HG02588 (cell line): ENCODE measurements around the gene STK38L.
A peak's percentile ranks its signal among the peaks of the same experiment; 100 is the strongest.

Source experiments
- ATAC-seq: cut with Tn5 transposase; IDR thresholded peaks from one replicate; pipeline ENCODE4 v1.9.1; 2021; ENCODE audit warnings: mild to moderate bottlenecking, moderate library complexity; ENCODE audit not compliant: unreplicated experiment

Gene STK38L

DNA sequence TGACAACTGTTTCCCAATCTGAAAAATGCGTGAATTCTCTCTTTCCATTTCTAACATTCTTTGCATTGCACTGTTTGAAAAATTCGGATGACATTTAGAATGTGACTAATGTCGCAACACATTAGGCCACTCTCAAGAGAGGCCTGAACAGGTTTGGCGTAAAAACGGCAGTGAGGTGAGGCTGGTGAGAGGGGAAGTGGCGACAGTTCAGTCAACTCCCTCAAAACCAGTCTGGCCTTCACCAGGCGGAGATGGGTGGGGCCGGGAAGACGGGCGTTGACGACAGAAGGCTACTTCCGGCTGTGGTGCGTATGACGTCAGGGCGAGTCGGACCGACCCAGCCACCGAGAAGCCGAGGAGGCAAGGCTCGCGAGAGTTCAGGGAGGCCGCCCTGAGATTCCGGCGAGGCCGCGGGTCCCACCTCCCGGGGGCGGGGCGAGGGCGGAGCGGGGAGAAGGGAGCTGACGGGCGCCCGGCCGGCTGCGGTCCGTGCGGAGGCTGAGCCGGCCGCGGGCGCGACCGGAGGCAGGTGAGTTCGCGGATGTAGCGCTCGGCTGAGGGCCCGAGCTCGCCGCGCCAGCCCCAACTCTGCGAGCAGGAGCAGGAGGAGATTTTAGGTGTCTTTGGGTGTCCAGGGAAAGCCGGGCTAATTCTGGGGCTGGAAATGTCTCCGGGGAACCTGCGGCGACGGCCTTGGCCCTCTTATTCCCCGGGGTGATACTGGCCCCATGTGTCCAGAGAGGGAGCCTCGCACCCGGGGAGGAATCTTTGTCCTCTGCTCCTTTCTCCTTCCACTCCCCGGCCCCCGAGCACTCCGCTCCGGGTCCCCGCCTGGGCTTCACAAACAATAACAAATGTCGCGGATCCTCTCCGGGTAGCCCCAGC is at the start of gene STK38L:
Gene STK38L (plus strand): TSS at position 483 of the 885 bp plus-strand sequence. CDS start 53,435 bp downstream, outside the sequence.
- ATAC-seq = peak; percentile 93

DNA sequence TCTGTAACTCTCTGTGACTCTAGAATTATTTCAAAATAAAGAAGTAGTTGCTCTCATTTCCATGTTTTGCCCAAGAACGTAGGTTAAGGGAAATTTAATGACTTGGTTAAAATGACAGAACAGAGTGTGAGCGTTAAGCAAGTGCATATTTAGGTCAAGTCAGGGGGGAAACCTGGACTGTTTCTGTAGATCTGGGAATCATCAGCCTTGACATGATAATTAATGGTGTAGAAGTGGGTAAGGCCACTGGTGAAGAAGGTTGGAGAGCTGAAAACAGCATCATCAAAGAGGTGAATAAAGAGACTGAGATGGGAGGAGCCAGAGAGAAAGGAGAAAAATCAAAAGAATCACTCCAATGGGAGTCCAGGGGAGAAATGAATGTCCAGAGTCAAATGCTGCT is 49.4 kb upstream of the STK38L start:
- ATAC-seq = no peak

DNA sequence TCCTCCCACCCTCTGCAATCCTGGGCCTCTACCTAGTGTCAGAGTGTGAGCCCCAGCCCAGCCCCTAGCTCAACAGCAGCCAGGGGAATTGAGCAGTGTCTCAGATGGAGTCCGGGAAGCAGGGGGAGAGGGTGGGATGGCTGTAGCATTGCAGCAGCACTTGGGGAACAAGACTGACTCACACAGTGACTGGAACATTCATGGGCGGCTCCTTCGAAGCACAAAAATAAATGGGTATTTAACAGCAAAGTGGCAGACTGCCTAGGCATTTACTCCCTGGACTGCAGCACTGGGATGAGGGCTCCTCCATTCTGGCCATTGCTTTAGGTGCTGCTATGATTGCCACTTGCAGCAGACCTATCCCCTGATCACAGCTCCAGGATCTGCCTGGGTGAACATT is 46.0 kb upstream of the STK38L start:
- no peak for ATAC-seq

DNA sequence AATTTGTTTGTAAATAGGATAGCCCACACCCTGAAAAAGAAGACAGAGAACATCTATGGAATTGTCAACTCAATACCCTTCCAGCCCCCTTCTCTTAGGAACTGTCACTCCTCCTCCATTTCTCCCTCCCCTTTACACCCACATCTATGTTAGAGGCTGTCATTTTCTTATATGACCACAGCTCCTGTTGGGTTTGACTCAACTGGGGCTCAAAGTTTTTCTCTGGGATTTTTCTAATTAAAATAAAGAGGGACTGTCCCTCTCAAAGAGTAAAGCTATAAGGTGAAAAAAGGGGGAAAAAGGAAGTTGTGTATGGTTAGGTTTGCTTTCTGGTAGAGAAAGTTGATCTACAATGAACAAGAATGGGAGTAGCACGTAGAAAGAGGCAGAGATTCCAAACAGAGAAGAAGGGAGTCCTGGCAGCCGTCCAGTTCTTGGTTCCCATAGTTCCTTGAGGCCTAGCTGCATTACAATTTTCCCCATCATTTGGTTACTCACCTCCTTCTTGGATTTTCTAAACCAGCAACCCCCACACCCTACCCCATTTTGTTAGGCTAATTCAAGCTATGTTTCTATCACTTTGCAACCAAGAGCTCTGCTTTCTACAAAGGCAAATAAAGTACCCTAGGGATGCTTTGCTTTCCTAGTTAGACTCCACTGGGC is 44.3 kb upstream of the STK38L start:
- ATAC-seq = no peak

DNA sequence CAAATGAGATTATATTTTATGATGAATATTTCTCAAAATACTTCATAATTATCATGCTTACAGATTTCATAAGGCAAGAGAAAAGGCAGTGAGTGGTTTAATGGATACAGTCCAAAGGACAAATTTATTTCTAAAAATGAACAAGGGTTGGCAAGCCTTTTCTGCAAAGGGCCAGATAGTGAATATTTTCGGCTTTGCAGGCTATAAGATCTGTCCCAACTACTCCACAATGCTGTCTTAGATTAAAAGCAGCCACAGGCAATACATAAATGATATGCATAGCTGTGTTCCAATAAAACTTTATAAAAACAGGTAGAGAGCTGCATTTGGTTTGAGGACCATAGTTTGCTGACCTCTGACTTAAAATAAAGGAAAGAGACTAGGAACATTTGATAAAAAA is 42.9 kb upstream of the STK38L start:
- no peak for ATAC-seq

DNA sequence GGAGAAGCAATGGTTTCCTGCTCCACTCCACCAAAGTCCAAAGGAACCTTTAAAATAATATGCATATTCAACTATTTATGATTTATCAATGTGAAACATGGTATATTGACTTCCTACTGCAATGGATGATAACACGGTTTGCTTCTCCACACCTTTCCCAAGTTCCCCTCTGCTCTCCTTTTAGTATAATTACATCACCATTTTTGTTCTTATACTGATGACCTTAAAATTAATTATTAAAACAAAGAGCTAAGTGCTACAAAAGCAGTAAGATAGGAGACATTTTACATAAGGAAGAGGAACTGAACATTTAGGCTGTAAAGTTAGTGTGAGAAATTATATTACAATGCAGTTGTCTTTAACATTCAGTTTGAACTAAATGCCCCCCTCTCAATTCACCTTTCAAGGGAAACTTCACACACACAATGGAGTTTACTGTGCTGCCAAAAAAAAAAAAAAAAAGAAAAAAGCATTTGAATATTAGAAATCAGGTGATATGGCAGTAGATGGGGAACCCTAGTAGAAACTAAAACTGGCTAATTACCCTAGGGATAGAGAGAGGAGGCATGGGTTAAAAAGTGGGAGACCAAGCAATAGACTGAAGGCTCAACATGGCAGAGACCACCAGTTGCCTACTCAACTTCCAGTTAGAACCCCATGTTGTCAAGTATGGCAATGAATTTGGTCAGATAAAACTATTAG is 37.1 kb upstream of the STK38L start:
- no peak for ATAC-seq

DNA sequence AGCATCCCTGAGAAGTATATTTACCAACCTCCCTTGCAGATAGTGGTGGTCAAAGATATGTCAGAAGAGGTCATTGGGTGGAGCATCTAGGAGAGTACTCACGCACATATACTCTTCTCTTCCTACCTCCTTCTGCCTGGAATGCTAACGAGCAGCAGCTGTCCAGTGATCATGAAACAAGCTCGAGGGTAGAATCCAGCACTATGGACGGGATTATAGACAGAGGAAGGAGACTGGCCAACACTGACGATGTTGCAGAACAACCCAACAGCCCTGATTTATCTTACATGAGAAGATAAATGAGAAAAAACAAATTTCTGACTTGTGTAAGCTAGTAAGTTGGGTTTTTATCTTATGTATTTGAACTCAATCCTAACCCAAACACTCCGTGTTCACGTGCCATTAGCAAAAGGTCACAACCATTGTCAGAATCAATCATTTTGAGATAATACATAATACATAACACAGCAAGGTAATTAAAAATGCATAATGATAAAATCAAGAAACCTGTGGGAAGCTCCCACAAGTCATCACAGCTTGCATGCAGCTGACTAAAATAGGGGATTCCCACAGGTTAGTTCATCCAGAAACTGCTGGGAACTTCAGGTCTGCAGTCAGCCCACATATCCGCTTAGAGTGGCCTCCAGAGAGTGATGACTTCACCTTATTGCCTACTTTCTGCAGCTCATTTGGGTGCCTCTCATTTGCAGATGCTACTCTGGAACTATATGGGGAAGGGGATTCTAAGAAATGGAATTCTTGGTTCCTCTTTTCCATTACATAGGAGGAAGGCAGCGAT is 36.3 kb upstream of the STK38L start:
- peak; percentile 94 for ATAC-seq

DNA sequence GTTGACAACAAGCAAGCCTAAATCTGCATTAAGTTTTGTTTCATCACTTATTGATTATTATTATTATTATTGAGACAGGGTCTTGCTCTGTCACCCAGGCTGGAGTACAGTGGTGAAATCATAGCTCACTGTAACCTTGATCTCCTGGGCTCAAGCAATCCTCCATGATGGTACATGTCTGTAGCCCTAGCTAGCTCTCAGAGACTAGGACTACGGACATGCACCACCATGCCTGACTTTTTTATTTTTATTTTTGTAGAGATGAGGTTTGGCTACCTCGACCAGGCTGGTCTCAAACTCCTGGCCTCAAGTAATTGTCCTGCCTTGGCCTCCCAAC is 35.7 kb upstream of the STK38L start:
- no peak for ATAC-seq

DNA sequence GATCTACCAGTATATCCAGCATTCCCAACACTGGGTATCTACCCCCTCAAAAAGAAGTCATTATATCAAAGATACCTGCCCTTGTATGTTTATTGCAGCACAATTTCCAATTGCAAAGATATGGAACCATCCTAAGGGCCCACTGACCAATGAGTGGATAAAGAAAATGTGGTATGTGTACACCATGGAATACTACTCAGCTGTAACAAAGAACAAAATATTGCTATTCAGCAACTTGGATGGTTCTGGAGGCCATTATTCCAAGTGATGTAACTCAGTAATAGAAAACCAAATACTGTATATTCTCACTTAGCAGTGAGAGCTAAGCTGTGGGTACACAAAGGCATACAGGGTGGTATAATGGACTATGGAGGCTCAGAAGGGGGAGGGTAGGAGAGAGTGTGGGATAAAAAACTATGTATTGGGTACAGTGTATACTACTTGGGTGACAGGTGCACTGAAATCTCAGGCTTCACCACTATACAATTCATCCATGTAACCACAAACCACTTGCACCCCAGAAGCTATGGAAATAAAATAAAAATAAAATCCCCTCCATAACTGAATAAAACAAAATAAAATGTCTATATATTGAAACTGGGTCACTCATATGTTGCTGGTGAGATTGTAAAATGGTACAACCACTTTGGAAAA is 34.7 kb upstream of the STK38L start:
- ATAC-seq = no peak

DNA sequence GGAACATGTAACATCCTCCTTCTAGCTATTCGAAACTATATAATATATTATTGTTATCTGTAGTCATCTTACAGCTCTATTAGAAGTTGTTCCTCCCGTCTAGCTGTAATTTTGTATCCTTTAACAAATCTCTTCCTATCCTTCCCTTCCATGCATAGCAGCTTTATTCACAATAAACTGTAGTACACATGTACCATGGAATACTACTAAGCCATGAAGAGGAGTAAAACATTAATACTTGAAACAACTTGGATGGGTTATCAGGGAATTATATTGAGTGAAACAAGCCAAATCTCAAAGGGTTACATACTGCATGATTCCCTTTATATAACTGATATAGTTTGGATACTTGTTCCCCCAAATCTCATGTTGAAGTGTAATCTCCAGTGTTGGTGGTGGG is 33.9 kb upstream of the STK38L start:
- ATAC-seq = no peak

DNA sequence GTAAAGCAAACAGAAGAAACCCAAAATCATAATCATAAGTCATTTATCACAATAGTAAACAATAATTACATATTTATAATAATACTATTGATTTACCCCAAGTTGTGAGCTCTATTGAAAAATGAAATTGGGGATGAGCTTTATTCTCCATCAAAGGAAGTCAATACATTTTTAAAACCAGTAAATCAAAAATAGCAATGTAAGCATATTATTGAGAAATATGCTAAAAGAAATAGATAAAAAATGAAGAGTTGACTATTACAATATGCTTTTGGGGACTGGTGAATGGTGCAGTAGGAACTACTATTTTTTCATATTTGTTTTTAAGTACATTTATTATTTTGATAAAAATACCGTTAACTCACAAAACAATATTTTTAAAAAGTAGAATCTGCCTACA is 31.2 kb upstream of the STK38L start:
- no peak for ATAC-seq

DNA sequence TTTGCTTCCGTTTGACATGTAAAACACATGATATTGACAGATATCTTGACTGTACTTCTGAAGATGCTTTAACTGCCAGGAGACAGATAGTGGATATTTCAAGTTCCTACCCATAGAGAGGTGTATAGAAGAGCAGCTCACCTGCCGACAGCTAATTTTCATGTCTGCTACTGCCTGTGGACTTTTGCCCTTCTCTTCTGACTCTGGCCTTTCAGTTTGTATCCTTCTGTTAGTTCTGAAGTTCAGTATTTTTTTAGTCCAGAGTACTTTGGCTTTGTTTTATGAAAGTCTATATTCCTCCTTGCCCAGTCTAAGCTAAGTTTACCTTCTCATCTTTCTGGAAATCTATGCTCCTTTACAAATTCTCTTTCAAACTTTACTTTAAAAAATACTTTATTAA is 30.8 kb upstream of the STK38L start:
- ATAC-seq = no peak

DNA sequence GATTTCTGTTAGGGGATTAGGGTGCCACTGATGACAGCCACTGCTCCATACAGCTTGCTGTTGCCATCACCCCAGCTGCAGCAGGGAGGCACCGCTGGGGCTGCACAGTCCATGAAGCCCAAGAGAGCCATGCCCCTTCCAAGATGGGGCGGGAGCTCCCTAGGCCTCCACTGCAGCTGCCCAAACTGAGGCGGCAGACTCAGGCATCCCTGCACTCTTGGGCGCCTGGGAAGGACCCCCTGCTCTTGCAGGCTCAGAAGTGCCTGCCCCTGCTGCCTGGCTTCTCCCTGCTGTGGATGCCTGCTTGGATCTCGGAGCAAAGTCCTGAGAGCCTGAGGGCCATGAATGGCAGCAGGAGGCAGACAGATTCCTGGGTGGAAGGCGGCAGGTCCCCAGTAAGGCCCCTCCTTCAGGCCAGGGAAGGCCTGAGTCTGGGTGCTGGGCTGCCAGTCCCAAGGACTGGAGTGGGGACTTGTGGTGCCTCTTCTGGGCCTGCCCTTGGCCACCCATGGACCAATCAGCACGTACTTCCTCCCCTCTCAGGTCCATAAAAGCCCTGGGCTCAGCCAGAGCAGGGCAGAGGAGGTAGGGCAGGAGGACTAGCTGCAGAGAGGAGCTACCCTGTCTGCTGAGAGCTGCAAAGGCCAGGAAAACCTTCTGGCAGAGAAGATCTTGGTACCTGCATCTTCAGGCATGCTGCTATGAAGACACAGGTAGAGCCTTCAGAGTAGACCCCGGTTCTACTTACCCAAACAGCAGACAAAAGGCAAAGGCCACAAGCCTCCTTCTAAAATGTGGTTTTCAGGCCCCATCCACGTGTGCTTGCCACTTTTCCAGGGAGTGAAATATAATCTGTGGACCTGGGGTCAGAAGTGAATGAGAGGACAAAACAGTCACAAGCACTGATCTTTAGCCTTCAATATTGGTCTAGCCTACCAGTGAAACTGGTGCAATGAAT is 30.0 kb upstream of the STK38L start:
- no peak for ATAC-seq

DNA sequence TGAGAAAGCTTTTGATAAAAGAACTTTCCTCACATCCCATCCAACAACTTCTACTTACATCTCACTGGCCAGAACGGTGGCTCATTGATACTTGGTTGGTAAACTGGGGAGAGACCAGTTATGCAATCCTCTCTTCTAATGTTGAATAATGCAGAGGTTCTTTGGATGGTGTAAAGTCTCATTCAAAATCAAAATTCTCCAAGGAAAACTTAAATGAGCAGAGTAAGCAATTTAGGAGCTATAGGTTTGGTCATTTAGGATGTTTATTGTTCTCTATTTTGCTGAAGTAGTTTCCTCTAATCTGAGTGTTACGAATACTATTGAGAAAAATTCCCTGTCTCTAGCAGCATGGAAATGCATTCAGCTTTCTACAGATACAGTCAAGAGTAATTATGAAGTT is 26.5 kb upstream of the STK38L start:
- no peak for ATAC-seq

DNA sequence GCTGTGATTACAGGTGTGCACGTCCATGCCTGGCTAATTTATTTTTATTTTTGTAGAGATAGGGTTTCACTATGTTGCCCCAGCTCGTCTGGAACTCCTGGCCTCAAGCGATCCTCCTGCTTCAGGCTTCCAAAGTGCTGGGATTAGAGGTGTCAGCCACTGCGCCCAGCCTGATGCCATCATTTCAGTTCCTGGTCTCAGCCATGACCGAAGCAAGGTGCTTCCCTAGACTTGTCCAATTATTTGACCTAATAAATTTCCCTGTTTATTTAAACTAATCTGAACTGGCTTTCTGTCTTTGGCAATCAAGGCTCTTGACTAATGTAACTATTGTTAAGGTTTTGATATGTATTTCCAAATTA is 24.4 kb upstream of the STK38L start:
- no peak for ATAC-seq

DNA sequence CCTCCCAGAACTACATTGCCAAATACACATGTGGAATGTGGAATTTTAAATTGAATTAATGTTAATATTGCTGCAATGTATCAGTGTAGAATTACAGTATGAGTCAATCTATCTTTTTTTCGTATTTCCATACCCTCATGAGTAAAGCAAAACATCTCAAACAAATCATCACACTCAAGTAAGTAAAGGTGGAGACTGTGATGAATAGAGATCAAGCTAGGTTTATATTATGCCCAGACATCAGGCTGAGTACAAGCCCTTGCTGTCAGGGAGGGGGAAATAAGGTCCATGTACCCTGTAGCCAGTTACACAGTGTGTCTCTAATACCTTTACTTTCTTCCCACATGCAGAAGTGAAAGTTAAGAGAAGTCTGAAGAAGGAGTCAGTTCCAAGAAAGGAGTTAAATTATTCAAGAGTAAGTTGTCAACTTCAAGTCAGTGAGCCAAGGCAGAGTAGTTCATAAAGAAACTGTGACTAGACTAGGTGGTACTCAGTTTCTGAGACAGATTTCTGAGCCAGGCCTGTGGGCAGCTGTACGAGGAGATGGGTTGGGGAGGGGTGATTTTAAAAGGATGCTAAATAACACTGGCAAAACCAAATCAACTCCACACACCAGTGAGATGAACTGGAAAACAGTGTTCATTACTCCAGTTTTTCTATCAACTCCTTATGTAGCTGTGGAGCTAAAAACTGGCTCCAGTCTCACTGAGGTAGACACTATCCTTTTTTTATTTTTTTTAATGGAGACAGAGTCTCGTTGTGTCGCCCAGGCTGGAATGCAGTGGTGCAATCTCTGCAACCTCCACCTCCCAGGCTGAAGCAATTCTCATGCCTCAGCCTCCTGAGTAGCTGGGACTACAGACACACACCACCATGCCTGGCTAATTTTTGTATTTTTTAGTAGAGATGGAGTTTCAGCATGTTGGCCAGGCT is 23.8 kb upstream of the STK38L start:
- peak; percentile 57 for ATAC-seq

DNA sequence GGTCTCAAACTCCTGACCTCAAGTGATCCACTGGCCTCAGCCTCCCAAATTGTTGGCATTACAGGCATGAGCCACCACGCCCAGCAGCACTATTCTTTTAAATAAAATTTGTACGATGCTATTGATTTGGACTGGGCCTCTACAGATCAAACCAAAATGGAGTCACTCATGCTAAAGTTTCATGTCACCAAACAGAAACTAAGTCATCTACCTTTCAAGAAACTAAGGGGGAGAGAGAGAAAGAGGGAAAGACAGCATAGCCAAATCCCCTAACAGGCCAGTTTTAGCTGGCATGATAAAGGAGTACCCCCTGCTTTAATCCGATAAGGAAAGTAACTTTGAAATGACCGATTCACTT is 23.1 kb upstream of the STK38L start:
- ATAC-seq = no peak

DNA sequence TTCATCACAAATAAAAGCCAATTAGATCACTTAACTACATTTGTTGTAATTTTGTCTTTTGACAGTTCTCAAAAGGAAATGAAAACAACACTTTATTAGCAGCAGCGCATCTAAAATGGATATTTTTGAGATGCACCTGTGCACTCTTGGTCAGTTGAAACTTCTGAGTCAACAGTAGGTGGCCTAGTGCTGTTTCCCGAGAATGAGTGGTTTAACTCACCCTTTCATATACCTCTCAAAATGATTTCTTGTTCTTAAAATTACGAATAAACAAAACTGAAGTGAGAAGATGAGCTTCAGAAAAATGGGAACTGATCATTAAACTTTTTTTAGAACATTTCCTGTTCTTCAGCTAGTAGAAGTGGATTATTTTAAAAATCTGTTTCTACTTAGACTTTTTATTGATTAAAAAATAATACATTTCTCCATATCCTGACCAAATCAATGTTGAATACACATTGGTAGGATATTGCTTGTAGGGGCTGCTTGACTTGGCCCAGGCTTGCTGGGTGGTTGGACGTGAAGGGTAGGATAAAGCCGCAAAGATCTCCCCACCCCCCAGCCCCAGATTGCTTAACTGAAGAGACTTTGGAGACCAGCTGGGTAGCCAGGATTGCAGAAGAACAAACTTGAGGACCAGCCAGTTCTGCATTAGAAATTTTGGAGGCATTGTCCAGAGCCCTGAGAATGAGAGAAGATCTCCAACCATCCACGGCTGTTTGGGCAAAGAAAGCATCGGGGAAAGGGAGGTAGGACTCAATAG is 22.3 kb upstream of the STK38L start:
- peak; percentile 80 for ATAC-seq
